Small intestine (tissue), 16 donors: Measurements from ENCODE around the gene RPL35. TPM values are rescaled to one million over a fixed set of nuclear protein-coding genes. Genes with fewer than 3 reads are reported as not detected.
A peak's percentile ranks its signal among the peaks of the same experiment; 100 is the strongest.

Experiments
- DNase-seq, 2 donors: peaks; one replicate each; pipeline versions ENCODE4 v3.0.0 to v3.0.0-alpha.2; 2013
- FAIRE-seq: peaks from 2 replicates; lab custom pipeline; 2012; peaks lifted over from hg19 to GRCh38; lab: Jason Lieb, UNC
- H3K27ac ChIP-seq, 3 donors: one replicate each; pipeline ENCODE4 v1.5.1; 2013; ENCODE audit warnings: low read length in 2 of 3, mild to moderate bottlenecking in 2 of 3, control low read depth in 1 of 3, inconsistent platforms in 1 of 3, low read depth in 1 of 3, moderate library complexity in 1 of 3
- H3K27me3 ChIP-seq, 3 donors: one replicate each; pipeline ENCODE4 v1.6.1; 2013; ENCODE audit warnings: low read length in 3 of 3, inconsistent platforms in 1 of 3; ENCODE audit not compliant: control insufficient read depth in 3 of 3, insufficient read depth in 3 of 3
- H3K36me3 ChIP-seq, 3 donors: one replicate each; pipeline ENCODE4 v1.6.1; 2013; ENCODE audit warnings: low read length in 3 of 3, inconsistent platforms in 1 of 3, low read depth in 1 of 3, mild to moderate bottlenecking in 1 of 3, moderate library complexity in 1 of 3; ENCODE audit not compliant: control insufficient read depth in 3 of 3, insufficient read depth in 2 of 3
- H3K4me1 ChIP-seq, 3 donors: one replicate each; pipeline ENCODE4 v1.6.1; 2013; ENCODE audit warnings: low read length in 2 of 3, inconsistent platforms in 1 of 3, low read depth in 1 of 3, mild to moderate bottlenecking in 1 of 3, moderate library complexity in 1 of 3; ENCODE audit not compliant: control insufficient read depth in 3 of 3, insufficient read depth in 2 of 3
- H3K4me3 ChIP-seq, 3 donors: one replicate each; pipeline ENCODE4 v1.5.1; 2013; ENCODE audit warnings: low read length in 3 of 3, control low read depth in 1 of 3, inconsistent platforms in 1 of 3, low read depth in 1 of 3, mild to moderate bottlenecking in 1 of 3, moderate library complexity in 1 of 3
- H3K9me3 ChIP-seq, 2 donors: one replicate each; pipeline ENCODE4 v1.6.1; 2013; ENCODE audit warnings: low read depth in 1 of 2, low read length in 1 of 2; ENCODE audit not compliant: control insufficient read depth in 2 of 2, insufficient read depth in 1 of 2
- WGBS, 3 donors: extraction: QIAGEN DNeasy Blood & Tissue Kit; methylation state at CpG; one replicate each; pipeline ENCODE4 v1.1.7; 2013; 5-methylcytosine and 5-hydroxymethylcytosine counted together
- long read RNA-seq, 10 donors: transcript quantifications; one replicate each; lab custom pipeline, GENCODE V29; 2026
- polyA plus RNA-seq, 4 donors: library from polyadenylated mRNA; stranded (reverse) in 3 of 4; unstranded in 1 of 4; fragments of 200-250 nt in 3 of 4; fragments of 120-200 nt in 1 of 4; gene quantifications; one replicate each; pipeline versions ENCODE4 v1.2.1 to v1.2.3, GENCODE V29; 2013
- donor health status: healthy with polysubstance abuse.
- donor health status: control.
- donor health status: control.
- donor health status: Bipolar disorder and iron deficiency.
- donor health status: healthy.

Gene RPL35
- polyA plus RNA-seq: 1,000 to 10,000 TPM; 1,602 to 5,100 (median 2,807) TPM
- long read RNA-seq, donor 1, transcript RPL35-205 (2 exons, 649 nt): minor isoform, 95 of 3,795 reads
- long read RNA-seq, donor 1, transcript RPL35-203 (3 exons, 785 nt): minor isoform, 830 of 3,795 reads
- long read RNA-seq, donor 1, transcript RPL35-201 (4 exons, 455 nt): major isoform, 2,618 of 3,795 reads
- long read RNA-seq, donor 1, partial matches to known transcripts: 235 of 3,795 reads
- long read RNA-seq, donor 1, other reads (novel, unspliced or antisense): 13 of 3,795 reads
- long read RNA-seq, donor 2, transcript RPL35-203 (3 exons, 785 nt): minor isoform, 139 of 696 reads
- long read RNA-seq, donor 2, transcript RPL35-201 (4 exons, 455 nt): major isoform, 530 of 696 reads
- long read RNA-seq, donor 2, transcript RPL35-205 (2 exons, 649 nt): minor isoform, 9 of 696 reads
- long read RNA-seq, donor 2, partial matches to known transcripts: 18 of 696 reads
- long read RNA-seq, donor 2, other reads (novel, unspliced or antisense): 0 of 696 reads
- long read RNA-seq, donor 3, transcript RPL35-203 (3 exons, 785 nt): minor isoform, 306 of 1,159 reads
- long read RNA-seq, donor 3, transcript RPL35-201 (4 exons, 455 nt): major isoform, 727 of 1,159 reads
- long read RNA-seq, donor 3, transcript RPL35-205 (2 exons, 649 nt): minor isoform, 43 of 1,159 reads
- long read RNA-seq, donor 3, partial matches to known transcripts: 82 of 1,159 reads
- long read RNA-seq, donor 3, other reads (novel, unspliced or antisense): 0 of 1,159 reads
- long read RNA-seq, donor 4, transcript RPL35-203 (3 exons, 785 nt): minor isoform, 16 of 51 reads
- long read RNA-seq, donor 4, transcript RPL35-201 (4 exons, 455 nt): major isoform, 34 of 51 reads
- long read RNA-seq, donor 4, partial matches to known transcripts: 0 of 51 reads
- long read RNA-seq, donor 4, other reads (novel, unspliced or antisense): 0 of 51 reads
- long read RNA-seq, donor 5, transcript RPL35-201 (4 exons, 455 nt): major isoform, 407 of 640 reads
- long read RNA-seq, donor 5, transcript RPL35-205 (2 exons, 649 nt): minor isoform, 10 of 640 reads
- long read RNA-seq, donor 5, transcript RPL35-203 (3 exons, 785 nt): minor isoform, 120 of 640 reads
- long read RNA-seq, donor 5, partial matches to known transcripts: 103 of 640 reads
- long read RNA-seq, donor 5, other reads (novel, unspliced or antisense): 0 of 640 reads
- long read RNA-seq, donor 6, transcript RPL35-205 (2 exons, 649 nt): minor isoform, 32 of 1,393 reads
- long read RNA-seq, donor 6, transcript RPL35-203 (3 exons, 785 nt): minor isoform, 350 of 1,393 reads
- long read RNA-seq, donor 6, transcript RPL35-201 (4 exons, 455 nt): major isoform, 942 of 1,393 reads
- long read RNA-seq, donor 6, partial matches to known transcripts: 62 of 1,393 reads
- long read RNA-seq, donor 6, other reads (novel, unspliced or antisense): 7 of 1,393 reads
- long read RNA-seq, donor 7: 0 reads
- long read RNA-seq, donor 8, transcript RPL35-201 (4 exons, 455 nt): major isoform, 182 of 278 reads
- long read RNA-seq, donor 8, transcript RPL35-203 (3 exons, 785 nt): minor isoform, 77 of 278 reads
- long read RNA-seq, donor 8, partial matches to known transcripts: 15 of 278 reads
- long read RNA-seq, donor 8, other reads (novel, unspliced or antisense): 0 of 278 reads
- long read RNA-seq, donor 9, transcript RPL35-203 (3 exons, 785 nt): minor isoform, 93 of 339 reads
- long read RNA-seq, donor 9, transcript RPL35-201 (4 exons, 455 nt): major isoform, 226 of 339 reads
- long read RNA-seq, donor 9, transcript RPL35-205 (2 exons, 649 nt): minor isoform, 11 of 339 reads
- long read RNA-seq, donor 9, partial matches to known transcripts: 9 of 339 reads
- long read RNA-seq, donor 9, other reads (novel, unspliced or antisense): 0 of 339 reads
- long read RNA-seq, donor 10, transcript RPL35-201 (4 exons, 455 nt): major isoform, 1,167 of 1,683 reads
- long read RNA-seq, donor 10, transcript RPL35-205 (2 exons, 649 nt): minor isoform, 25 of 1,683 reads
- long read RNA-seq, donor 10, transcript RPL35-203 (3 exons, 785 nt): minor isoform, 399 of 1,683 reads
- long read RNA-seq, donor 10, partial matches to known transcripts: 87 of 1,683 reads
- long read RNA-seq, donor 10, other reads (novel, unspliced or antisense): 5 of 1,683 reads

- no peaks in the 10 kb centered on the region for H3K27me3 ChIP-seq
- no peak for FAIRE-seq
- 0 to 1% (median 0%) methylated on average over 85 to 92 of the region's 92 CpGs for WGBS, 3 donors
- DNase-seq: peak; percentile 95 to 97
- no peaks in the 10 kb centered on the region for H3K9me3 ChIP-seq
- H3K27ac ChIP-seq: peak within 1 kb of the TSS; percentile 69 to 94 (median 90)
- peaks cover 0 to 22% (median 0%) of the 10 kb centered on the region in 3 donors for H3K4me1 ChIP-seq
- H3K4me3 ChIP-seq: peak within 1 kb of the TSS; percentile 67 to 100 (median 71)
- H3K36me3 ChIP-seq: peaks cover 5 to 50% (median 29%) of the 10 kb centered on the region in 3 donors
Measured at GRCh38 chr9:124861342-124862229, at the start of gene RPL35, which contains the start of gene ARPC5L. Gene RPL35, minus strand, starts transcription at chr9:124861957. Its CDS starts 45 bp downstream, at chr9:124861912. Gene ARPC5L, plus strand, starts transcription at chr9:124862130. Its CDS starts 7,161 bp downstream, at chr9:124869291.

GRCh38 chr9:124908098-124908497, 46.3 kb upstream of the RPL35 start:
- no peak for FAIRE-seq
- WGBS, 3 donors: 69 to 78% (median 76%) methylated on average over 2 of the region's 2 CpGs
- Histone ChIP-seq H3K27ac (no peak overlapping the region), H3K9me3 (no peaks in the 10 kb centered on the region), H3K4me3 (no peak overlapping the region), H3K36me3 (peaks cover 7 to 43% (median 10%) of the 10 kb centered on the region in 3 donors), H3K4me1 (no peaks in the 10 kb centered on the region), H3K27me3 (no peaks in the 10 kb centered on the region)
- no peak for DNase-seq

GRCh38 chr9:124906966-124907365, 45.2 kb upstream of the RPL35 start:
- FAIRE-seq (no peak), DNase-seq (peak; percentile 15 to 41)
- 22 to 45% (median 25%) methylated on average over 1 of the region's 1 CpG for WGBS, 3 donors
- Histone ChIP-seq H3K27ac (no peak overlapping the region), H3K36me3 (peaks cover 7 to 40% (median 9%) of the 10 kb centered on the region in 3 donors), H3K4me3 (no peak overlapping the region), H3K9me3 (no peaks in the 10 kb centered on the region), H3K27me3 (no peaks in the 10 kb centered on the region), H3K4me1 (no peaks in the 10 kb centered on the region)

- Histone ChIP-seq H3K27ac (no peak overlapping the region), H3K4me3 (no peak overlapping the region), H3K9me3 (no peaks in the 10 kb centered on the region), H3K27me3 (no peaks in the 10 kb centered on the region), H3K4me1 (peaks cover 0 to 10% (median 0%) of the 10 kb centered on the region in 3 donors), H3K36me3 (peaks cover 5 to 58% (median 14%) of the 10 kb centered on the region in 3 donors)
- no peak for FAIRE-seq
- WGBS, 3 donors: 95 to 97% (median 95%) methylated on average over 9 of the region's 9 CpGs
- DNase-seq: no peak
Measured at GRCh38 chr9:124899845-124900244, 38.1 kb upstream of the RPL35 start.

GRCh38 chr9:124897570-124898460, 36.1 kb upstream of the RPL35 start:
- no peaks in the 10 kb centered on the region for H3K9me3 ChIP-seq
- peak; percentile 84 to 90 for DNase-seq
- peaks cover 0 to 10% (median 0%) of the 10 kb centered on the region in 3 donors for H3K4me1 ChIP-seq
- WGBS, 3 donors: 55 to 70% (median 69%) methylated on average over 6 of the region's 6 CpGs
- H3K36me3 ChIP-seq: peaks cover 5 to 60% (median 20%) of the 10 kb centered on the region in 3 donors
- H3K27ac ChIP-seq: peak overlapping the region in 1 of 3 donors; percentile 44
- no peak overlapping the region for H3K4me3 ChIP-seq
- no peaks in the 10 kb centered on the region for H3K27me3 ChIP-seq
- FAIRE-seq: no peak

- H3K27ac ChIP-seq: no peak overlapping the region
- no peaks in the 10 kb centered on the region for H3K9me3 ChIP-seq
- H3K36me3 ChIP-seq: peaks cover 5 to 68% (median 21%) of the 10 kb centered on the region in 3 donors
- no peak overlapping the region for H3K4me3 ChIP-seq
- H3K27me3 ChIP-seq: no peaks in the 10 kb centered on the region
- peaks cover 0 to 10% (median 0%) of the 10 kb centered on the region in 3 donors for H3K4me1 ChIP-seq
- DNase-seq (peak; percentile 13 to 27), FAIRE-seq (no peak)
Measured at GRCh38 chr9:124894741-124895170, 33.0 kb upstream of the RPL35 start.
